Activated CD8-positive, alpha-beta memory T cell treated with anti-CD3 and anti-CD28 coated beads for 48 hours (primary cell): ENCODE measurements around the gene RNF5.
A peak's percentile ranks its signal among the peaks of the same experiment; 100 is the strongest.
"Not testable (repeated sequence)": the region's sequence is repeated elsewhere in the genome, so short reads cannot be mapped to it uniquely, and the experiment has no call there.

Experiments used
- DNase-seq, 3 experiments: peaks; one replicate each; pipeline ENCODE4 v3.0.0-alpha.2; 2020; ENCODE audit warnings: low read depth in 2 of 3, low spot score in 2 of 3

The RNF5 gene

DNA sequence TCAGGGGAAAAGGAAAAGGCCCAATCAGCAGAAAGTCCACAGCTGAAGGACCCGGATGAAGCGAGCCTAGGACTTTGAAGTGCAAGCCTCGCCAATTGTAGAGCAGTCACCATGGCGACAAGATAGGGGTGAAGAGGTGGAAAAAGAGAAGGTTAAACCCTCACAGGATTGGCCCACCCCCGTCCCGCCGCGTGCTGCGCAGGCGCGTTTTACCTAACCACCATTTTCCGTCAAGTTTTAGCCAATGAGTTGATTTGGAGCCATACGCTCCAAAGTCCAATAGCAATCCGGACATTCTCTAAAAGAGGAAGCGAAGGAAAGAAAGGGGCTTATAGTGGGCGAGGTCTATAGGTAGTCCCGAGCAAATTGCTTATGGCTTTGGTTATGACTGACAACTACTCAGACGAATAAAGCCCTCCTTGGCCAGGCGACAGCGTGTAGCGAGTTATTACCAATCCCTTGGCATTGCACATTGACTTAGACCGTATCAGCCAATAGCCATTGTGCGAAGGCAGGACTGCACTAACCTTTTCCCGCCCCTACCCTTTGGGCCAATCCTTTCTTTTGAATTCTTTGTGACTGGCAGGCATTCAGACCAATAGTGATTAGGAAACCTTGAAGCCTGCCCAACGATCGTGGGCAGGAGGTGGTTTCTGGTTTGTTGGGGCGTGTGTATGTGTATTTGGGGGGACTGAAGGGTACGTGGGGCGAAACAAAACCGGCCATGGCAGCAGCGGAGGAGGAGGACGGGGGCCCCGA lies at the start of gene RNF5:
RNF5 (plus strand) TSS at position 618 of the 759 bp plus-strand sequence; CDS start at position 725, 107 bp downstream.
- peak; percentile 66 to 80 (median 78) for DNase-seq

GRCh38 chr6:32128751-32129296 lies 49.4 kb upstream of the RNF5 start:
- no peak for DNase-seq

DNA sequence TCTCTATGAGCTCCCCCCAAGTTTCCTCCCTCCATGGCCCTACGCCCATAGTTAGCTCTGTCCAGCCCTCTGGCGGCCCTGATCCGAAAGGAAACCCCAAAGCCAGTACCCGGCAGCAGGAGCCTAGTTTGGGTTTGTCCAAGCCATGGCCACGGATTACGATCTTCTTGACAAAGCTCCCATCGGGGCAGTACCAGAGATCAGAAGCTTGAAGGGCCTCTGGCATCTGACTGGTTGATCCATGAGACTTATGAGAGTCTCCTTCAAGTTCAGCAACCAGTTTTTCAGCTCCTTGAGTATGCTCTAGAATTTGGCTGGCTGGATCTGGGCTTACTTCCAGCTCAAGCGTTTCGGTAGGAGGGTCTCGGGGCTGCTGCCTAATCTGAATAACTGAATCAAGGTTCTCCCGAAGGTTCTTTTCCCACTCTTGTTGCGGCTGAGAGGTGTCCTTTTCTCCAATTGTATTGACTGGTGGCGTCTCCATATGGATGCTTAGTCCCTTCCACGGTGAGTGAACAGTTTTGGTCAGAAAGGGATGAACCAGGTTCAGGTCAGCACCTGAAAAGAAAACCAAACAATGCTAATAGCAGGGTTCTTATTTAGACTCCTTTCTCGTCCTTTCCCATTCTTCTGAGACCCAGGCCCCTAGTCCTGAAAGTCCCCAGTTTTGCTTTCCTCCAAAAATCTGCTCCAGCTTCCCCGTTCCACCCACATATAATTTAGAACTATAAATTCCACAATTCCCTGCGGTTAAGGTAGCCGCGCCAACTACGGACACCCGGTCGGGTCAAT lies 48.7 kb upstream of the RNF5 start:
- DNase-seq = no peak

DNA sequence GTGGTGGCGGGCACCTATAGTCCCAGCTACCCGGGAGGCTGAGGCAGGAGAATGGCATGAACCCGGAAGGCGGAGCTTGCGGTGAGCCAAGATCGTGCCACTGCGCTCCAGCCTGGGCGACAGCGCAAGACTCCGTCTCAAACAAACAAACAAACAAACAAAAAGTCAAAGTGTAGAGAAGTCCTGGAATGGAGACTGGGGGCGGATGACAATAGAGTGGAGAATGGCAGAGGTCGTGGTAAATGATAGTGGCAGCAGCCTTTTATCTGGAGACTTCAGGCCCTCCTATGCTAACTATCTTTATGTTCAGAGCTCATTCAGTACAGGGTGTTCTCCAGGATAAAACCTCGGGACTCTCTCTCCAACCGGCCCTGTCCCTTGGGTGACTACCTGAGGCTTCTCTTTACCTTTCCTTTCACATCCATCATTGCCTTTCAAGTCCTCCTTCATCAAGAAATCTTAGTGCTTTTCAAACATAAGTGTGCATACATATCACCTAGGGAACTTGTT lies 46.7 kb upstream of the RNF5 start:
- no peak for DNase-seq

GRCh38 chr6:32132110-32132509 lies 46.1 kb upstream of the RNF5 start:
- no peak for DNase-seq

DNA sequence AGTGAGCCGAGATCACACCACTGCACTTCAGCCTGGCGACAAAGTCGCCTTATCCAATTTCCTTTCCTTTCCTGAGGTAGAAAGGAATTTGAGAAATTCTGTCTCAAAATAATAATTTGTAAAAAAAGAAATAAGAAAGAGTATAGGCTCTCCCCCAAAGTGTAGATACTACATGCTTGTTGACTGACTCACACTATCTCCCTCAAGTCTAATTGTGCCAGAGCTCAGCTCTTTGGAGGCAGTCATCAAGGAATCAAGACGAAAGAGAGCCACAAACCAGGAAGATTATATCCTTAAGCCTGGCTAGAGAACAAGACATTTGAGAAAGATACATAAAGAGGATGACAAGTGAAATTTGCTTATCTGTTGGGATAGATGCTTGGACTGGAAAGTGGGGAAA lies 44.4 kb upstream of the RNF5 start:
- DNase-seq = no peak

DNA sequence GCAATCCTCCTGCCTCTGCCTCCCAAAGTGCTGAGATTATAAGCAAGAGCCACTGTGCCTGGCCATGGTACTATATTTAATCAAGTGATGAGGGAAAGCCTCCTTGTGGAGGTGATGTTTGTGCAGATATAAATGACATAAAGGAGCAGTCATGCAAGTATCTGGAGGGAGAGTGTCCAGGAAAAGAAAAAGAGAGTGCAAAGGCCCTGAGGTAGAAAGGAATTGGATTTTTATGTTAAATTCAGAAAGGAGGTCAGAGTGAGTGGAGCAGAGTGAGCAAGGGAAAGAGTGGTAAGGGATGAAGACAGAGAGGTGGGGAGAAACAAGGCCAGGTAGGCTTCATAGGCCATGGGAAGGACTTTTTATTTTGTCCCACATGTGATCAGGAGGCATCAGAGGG lies 40.8 kb upstream of the RNF5 start:
- no peak for DNase-seq

DNA sequence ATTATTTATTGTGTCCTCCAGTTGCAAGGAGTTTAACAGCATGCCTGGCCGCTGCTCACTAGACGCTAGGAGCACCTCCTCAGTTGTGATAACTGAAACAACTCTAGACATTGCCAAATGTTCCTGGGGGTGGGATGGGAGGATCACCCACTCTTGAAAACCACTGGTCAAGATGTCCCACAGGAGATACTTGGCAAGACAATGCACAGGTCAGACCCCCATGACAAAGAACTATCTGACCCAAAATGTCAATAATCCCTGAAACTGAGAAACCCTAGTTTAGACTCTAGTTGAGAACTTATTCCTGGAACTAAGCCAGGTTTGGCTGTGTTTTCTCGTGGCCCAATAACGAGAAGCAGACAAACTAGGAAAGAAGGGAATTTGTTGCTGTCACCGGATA lies 38.6 kb upstream of the RNF5 start:
- no peak for DNase-seq

- DNase-seq = no peak
Observed at GRCh38 chr6:32140420-32141046, 37.7 kb upstream of the RNF5 start.

GRCh38 chr6:32144238-32144637 lies 34.0 kb upstream of the RNF5 start:
- DNase-seq = not testable (repeated sequence)

- no peak for DNase-seq
Observed at GRCh38 chr6:32146287-32146686, 31.9 kb upstream of the RNF5 start.

GRCh38 chr6:32146687-32147086 lies 31.5 kb upstream of the RNF5 start:
- no peak for DNase-seq

DNA sequence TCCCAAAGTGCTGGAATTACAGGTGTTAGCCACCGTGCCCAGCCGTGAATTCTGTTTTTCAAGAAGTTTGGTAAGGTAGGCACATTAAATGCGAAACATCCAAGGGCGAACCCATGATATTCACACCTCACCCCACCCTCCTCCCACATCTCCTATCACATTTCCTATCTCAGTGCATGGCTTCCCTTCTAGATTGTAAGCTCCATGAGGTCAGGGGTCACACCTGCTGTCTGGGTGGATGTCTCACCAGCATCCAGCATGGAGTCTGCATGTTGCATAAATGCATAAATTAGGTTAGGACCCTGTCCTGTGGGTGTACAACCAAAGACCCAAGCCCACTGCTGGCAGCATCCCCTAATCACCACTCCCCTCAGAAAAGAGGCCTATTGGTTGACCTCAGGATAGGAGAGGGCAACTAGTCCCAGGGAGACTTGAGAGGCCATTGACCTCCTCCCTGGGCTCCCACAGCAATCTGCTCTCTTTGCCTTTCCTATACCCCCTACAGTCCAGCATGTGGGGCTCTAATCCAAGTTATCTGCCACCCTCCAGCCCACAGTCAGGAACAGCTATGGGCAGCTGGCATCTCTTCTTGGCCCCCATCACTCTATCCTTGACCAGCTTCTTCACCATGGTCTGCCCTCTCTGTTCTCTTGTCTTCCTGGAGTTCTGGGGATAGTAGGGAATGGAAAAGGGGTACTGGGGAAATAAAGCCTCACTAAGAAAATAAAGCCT lies 30.6 kb upstream of the RNF5 start:
- no peak for DNase-seq

GRCh38 chr6:32148289-32149091 lies 29.7 kb upstream of the RNF5 start:
- DNase-seq = peak; percentile 31 to 59 (median 46)

DNA sequence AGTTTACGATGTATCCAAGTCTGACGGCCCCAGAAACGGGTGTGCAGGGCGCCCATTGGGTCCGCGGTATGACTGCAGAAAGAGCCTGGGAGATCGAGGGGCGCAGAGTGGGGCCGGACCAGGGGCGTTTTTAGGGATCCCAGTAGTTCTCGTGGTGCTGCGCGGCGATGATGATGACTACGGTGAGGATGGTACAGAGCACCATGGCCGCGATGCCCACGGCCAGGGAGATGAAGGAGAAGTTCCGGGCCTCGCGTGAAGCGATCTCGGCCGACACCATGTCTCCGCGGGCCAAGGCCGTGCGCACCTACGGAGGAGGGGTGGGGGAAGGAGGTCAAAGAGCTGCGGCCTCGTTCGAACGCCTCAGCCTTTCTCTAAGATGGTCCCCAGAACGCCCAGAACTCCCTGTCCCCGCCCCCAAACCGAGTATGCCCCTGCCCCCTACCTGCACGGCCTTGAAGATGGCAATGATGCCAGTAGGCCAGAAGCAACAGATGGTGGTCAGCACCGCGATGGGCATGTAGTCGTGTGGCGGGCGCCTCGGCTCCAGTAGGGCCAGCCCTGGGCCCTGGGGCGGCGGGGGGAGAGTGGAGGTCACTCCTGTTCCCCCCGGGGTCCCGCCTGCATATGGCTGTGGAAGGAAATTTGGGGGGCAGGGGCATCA lies 29.0 kb upstream of the RNF5 start:
- no peak for DNase-seq

DNA sequence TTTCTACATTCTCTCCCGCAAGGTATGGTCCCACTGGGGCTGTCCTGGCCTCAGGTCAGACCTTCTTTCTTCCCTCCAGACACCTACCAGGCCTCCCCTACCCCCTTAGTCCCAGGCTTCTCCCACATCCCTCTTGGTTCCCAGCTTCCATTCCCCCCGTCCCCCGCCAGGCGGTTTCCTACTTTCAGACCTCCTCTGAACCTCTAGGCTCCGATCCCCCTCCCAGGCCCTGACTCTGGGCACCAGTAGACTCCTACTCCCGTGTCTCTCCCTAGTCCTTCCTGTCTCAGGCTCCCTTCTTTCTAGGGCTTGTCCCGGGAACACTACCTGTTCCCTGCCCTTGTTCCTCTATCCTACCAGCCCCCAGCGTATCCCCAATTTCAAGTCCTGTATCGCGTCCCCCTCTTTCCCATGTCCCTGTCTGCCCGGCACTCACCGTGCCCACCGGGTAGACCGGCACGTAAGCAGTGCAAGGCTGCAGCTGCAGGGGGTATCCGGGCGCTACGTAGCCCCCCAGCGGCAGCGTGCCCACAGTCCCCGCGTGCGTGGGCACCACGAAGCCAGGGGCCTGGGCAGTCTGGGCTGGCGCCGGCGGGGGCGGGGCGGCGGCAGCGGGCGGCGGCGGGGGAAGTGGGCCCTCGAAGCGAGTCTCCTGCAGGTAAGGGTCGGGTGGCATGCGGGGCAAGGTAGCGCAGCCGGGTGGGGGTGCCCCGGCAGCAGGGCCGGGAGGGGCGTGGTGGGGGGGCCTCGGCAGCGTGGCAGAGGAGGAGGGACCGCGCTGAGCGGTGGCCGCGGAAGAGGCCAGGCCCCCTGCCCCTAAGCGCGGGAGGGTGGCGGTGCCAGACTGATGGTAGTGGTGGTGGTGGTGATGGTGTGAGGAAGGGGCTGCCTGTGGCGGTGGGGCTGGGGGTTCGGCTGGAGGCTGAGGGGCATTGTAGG lies 28.0 kb upstream of the RNF5 start:
- no peak for DNase-seq

DNA sequence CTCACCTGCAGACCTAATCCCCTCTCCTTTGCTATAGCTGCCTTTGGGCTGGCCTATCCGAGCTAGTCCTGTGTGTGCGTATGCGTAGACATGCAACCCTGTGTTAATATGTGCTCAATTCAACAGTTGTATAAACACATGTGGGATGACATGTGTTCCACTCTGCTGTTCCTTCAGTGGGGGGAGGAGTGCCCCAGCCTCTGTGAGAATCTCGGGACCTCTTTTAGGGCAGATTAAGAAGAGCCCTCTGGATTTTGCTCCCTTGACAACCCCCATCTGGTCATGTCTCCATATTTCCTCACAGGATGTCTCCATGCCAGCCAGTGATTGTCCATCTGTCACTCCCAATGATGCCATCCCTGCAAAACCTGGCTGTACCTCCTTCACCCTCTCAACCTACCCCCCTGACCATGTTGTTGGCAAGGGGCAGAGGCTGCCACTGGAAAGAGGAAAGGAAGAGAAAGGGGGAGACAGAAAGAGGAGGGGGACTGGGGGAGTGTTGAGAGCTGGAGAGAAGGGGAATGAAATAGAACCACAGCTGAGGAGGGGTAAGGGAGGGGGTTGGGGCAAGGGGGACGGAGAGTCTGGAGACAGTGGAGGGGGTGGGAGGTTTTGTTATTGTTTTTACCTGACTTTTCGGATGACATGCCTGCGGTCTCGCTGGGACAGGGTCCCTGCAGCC lies 26.9 kb upstream of the RNF5 start:
- DNase-seq = no peak
